IMR-90 (cell line): ENCODE data around the gene PRIMA1. TPM values are rescaled to one million over a fixed set of nuclear protein-coding genes. Genes with fewer than 3 reads are reported as not detected.

Experiments used
- ATAC-seq: fragments of 200-7000 bp; cut with Tn5 transposase; 2 replicates; pipeline ENCODE4 v1.9.1; 2020; ENCODE audit warnings: low read depth, mild to moderate bottlenecking, moderate library complexity
- BruUV-seq: library from RNA; stranded (reverse); fragments of 400-500 nt; replicated peaks from 2 replicates; lab custom pipeline; 2021; lab: Mats Ljungman, UMichigan
- CTCF ChIA-PET: fragments of 300-600 bp; formaldehyde crosslinking; extraction: SDS; loops from one replicate; lab custom pipeline; 2021; ENCODE audit warnings: antibody characterized with exemption; lab: Yijun Ruan, JAX
- POLR2A ChIA-PET: fragments of 300-600 bp; sonication (Branson Sonifier 250); formaldehyde crosslinking; loops from one replicate; lab custom pipeline; 2022; ENCODE audit warnings: antibody characterized with exemption; ENCODE audit not compliant: unreplicated experiment; lab: Charles Lee
- DNase-seq: peaks from one replicate; pipeline ENCODE4 v3.0.0; 2013
- H2AFZ ChIP-seq: replicated peaks from 2 replicates; pipeline ENCODE3; 2013; ENCODE audit warnings: low read length, mild to moderate bottlenecking; ENCODE audit not compliant: poor library complexity
- H2AK5ac ChIP-seq: 2 replicates; pipeline ENCODE4 v1.6.1; 2013; ENCODE audit warnings: low read depth, low read length, inconsistent platforms
- H2AK9ac ChIP-seq: replicated peaks from 2 replicates; pipeline ENCODE3; 2013; ENCODE audit warnings: mild to moderate bottlenecking, low read depth, low read length, moderate library complexity; ENCODE audit not compliant: poor library complexity
- H2BK120ac ChIP-seq: 2 replicates; pipeline ENCODE4 v1.6.1; 2013; ENCODE audit warnings: low read depth, low read length, inconsistent platforms
- H2BK15ac ChIP-seq: 3 replicates; pipeline ENCODE4 v1.6.1; 2013; ENCODE audit warnings: low read depth, low read length, inconsistent platforms
- H2BK20ac ChIP-seq: 2 replicates; pipeline ENCODE4 v1.6.1; 2013; ENCODE audit warnings: low read depth, mild to moderate bottlenecking, inconsistent platforms, low read length, moderate library complexity
- H2BK5ac ChIP-seq: 2 replicates; pipeline ENCODE4 v1.6.1; 2013; ENCODE audit warnings: mild to moderate bottlenecking, low read depth, low read length, inconsistent platforms; ENCODE audit not compliant: poor library complexity, severe bottlenecking
- H3K14ac ChIP-seq: replicated peaks from 2 replicates; pipeline ENCODE4 v1.6.1; 2013; ENCODE audit warnings: low read depth, low read length, inconsistent platforms
- H3K18ac ChIP-seq: 2 replicates; pipeline ENCODE4 v1.6.1; 2013; ENCODE audit warnings: low read depth, low read length, control low read depth
- H3K23ac ChIP-seq: 2 replicates; pipeline ENCODE4 v1.6.1; 2013; ENCODE audit warnings: low read depth, low read length, inconsistent platforms
- H3K27ac ChIP-seq: 2 replicates; pipeline ENCODE4 v1.5.1; 2013; ENCODE audit warnings: mild to moderate bottlenecking, control low read depth, low read length; ENCODE audit not compliant: insufficient read depth
- H3K27me3 ChIP-seq: 2 replicates; pipeline ENCODE4 v1.6.1; 2013; ENCODE audit warnings: low read length; ENCODE audit not compliant: control insufficient read depth, insufficient read depth
- H3K36me3 ChIP-seq: 2 replicates; pipeline ENCODE4 v1.6.1; 2013; ENCODE audit warnings: low read length, mixed read lengths; ENCODE audit not compliant: control insufficient read depth, insufficient read depth
- H3K4ac ChIP-seq: 2 replicates; pipeline ENCODE4 v1.6.1; 2013; ENCODE audit warnings: low read depth, low read length, inconsistent platforms
- H3K4me1 ChIP-seq: 2 replicates; pipeline ENCODE4 v1.6.1; 2013; ENCODE audit warnings: low read length, mixed read lengths; ENCODE audit not compliant: control insufficient read depth, insufficient read depth
- H3K4me2 ChIP-seq: 2 replicates; pipeline ENCODE4 v1.6.1; 2013; ENCODE audit warnings: low read depth, mild to moderate bottlenecking, control low read depth, low read length, moderate library complexity
- H3K4me3 ChIP-seq: 2 replicates; pipeline ENCODE4 v1.5.1; 2013; ENCODE audit warnings: low read depth, mild to moderate bottlenecking, control low read depth, low read length, moderate library complexity; ENCODE audit not compliant: insufficient read depth
- H3K56ac ChIP-seq: 2 replicates; pipeline ENCODE4 v1.6.1; 2013; ENCODE audit warnings: low read length, inconsistent platforms; ENCODE audit not compliant: insufficient read depth; ENCODE audit errors: extremely low read depth
- H3K79me1 ChIP-seq, 2 experiments: 2 replicates each; pipeline ENCODE4 v1.6.1; 2013; ENCODE audit warnings: low read length in 2 of 2, inconsistent platforms in 1 of 2, low read depth in 1 of 2
- H3K9ac ChIP-seq: 2 replicates; pipeline ENCODE4 v1.6.1; 2013; ENCODE audit warnings: low read depth, low read length, control low read depth
- H3K9me1 ChIP-seq: 2 replicates; pipeline ENCODE4 v1.6.1; 2013; ENCODE audit warnings: low read length, inconsistent platforms; ENCODE audit not compliant: insufficient read depth
- H3K9me3 ChIP-seq: 2 replicates; pipeline ENCODE4 v1.6.1; 2013; ENCODE audit warnings: low read length; ENCODE audit not compliant: control insufficient read depth, insufficient read depth
- H4K20me1 ChIP-seq: 2 replicates; pipeline ENCODE4 v1.6.1; 2013; ENCODE audit warnings: low read length, inconsistent platforms; ENCODE audit not compliant: insufficient read depth
- H4K5ac ChIP-seq: 2 replicates; pipeline ENCODE4 v1.6.1; 2013; ENCODE audit warnings: mild to moderate bottlenecking, low read depth, low read length, control low read depth
- H4K8ac ChIP-seq, 2 experiments: 2 replicates each; pipeline ENCODE4 v1.6.1; 2013; ENCODE audit warnings: low read depth in 2 of 2, low read length in 2 of 2, control low read depth in 1 of 2, inconsistent platforms in 1 of 2
- H4K91ac ChIP-seq: 2 replicates; pipeline ENCODE4 v1.6.1; 2013; ENCODE audit warnings: low read depth, low read length, inconsistent platforms; ENCODE audit not compliant: insufficient read depth
- BHLHE40 ChIP-seq: fragments of 150-350 bp; IDR thresholded peaks from 2 replicates; pipeline ENCODE4 v1.6.1; 2016; ENCODE audit warnings: mild to moderate bottlenecking, low read depth, low read length
- CEBPB ChIP-seq: IDR thresholded peaks from 2 replicates; pipeline ENCODE4 v1.6.1; 2012; ENCODE audit warnings: low read depth, low read length, improper control_type of control experiment
- CHD1 ChIP-seq: IDR thresholded peaks from 2 replicates; pipeline ENCODE4 v1.6.1; 2012; ENCODE audit warnings: low read depth, low read length, improper control_type of control experiment
- CTCF ChIP-seq: conservative IDR thresholded peaks from 2 replicates; pipeline ENCODE4 v1.5.1; 2012; ENCODE audit warnings: mild to moderate bottlenecking, low read depth, low read length, improper control_type of control experiment
- ELK1 ChIP-seq: fragments of 150-350 bp; IDR thresholded peaks from 2 replicates; pipeline ENCODE4 v1.6.1; 2016; ENCODE audit warnings: low read depth, mild to moderate bottlenecking, low read length, moderate library complexity, borderline replicate concordance
- FOS ChIP-seq: fragments of 150-350 bp; IDR thresholded peaks from 2 replicates; pipeline ENCODE4 v1.6.1; 2016; ENCODE audit warnings: low read depth, low read length
- MAFK ChIP-seq: IDR thresholded peaks from 2 replicates; pipeline ENCODE4 v1.6.1; 2012; ENCODE audit warnings: low read depth, low read length, improper control_type of control experiment
- MAZ ChIP-seq: IDR thresholded peaks from 2 replicates; pipeline ENCODE4 v1.6.1; 2012; ENCODE audit warnings: low read depth, mild to moderate bottlenecking, low read length, improper control_type of control experiment, moderate library complexity, borderline replicate concordance
- MXI1 ChIP-seq: IDR thresholded peaks from 2 replicates; pipeline ENCODE4 v1.6.1; 2012; ENCODE audit warnings: low read depth, mild to moderate bottlenecking, low read length, moderate library complexity, borderline replicate concordance
- NFE2L2 ChIP-seq: fragments of 150-350 bp; IDR thresholded peaks from 2 replicates; pipeline ENCODE4 v1.6.1; 2016; ENCODE audit warnings: low read depth, mild to moderate bottlenecking, low read length
- POLR2A ChIP-seq: IDR thresholded peaks from 2 replicates; pipeline ENCODE4 v1.6.1; 2012; ENCODE audit warnings: mild to moderate bottlenecking, low read depth, low read length
- RAD21 ChIP-seq: IDR thresholded peaks from 2 replicates; pipeline ENCODE4 v1.6.1; 2012; ENCODE audit warnings: low read length, improper control_type of control experiment
- RCOR1 ChIP-seq: IDR thresholded peaks from 2 replicates; pipeline ENCODE4 v1.6.1; 2012; ENCODE audit warnings: mild to moderate bottlenecking, low read length, improper control_type of control experiment; ENCODE audit not compliant: insufficient replicate concordance
- RFX5 ChIP-seq: IDR thresholded peaks from 2 replicates; pipeline ENCODE4 v1.8.0; 2012; ENCODE audit warnings: low read depth, mild to moderate bottlenecking, low read length, moderate library complexity
- SMC3 ChIP-seq: fragments of 150-350 bp; IDR thresholded peaks from 2 replicates; pipeline ENCODE4 v1.6.1; 2016; ENCODE audit warnings: low read depth, mild to moderate bottlenecking, antibody characterized with exemption, low read length, moderate library complexity
- USF2 ChIP-seq: fragments of 150-350 bp; IDR thresholded peaks from 2 replicates; pipeline ENCODE4 v1.6.1; 2017; ENCODE audit warnings: mild to moderate bottlenecking, antibody characterized with exemption, low read length, low read depth
- WGBS, 2 experiments: methylation state at CpG; one replicate each; pipeline versions ENCODE4 v1.1.5 to v1.1.7; 2013; ENCODE audit warnings: missing lambda C conversion rate in 2 of 2; ENCODE audit not compliant: insufficient read length in 1 of 2; ENCODE audit errors: extremely low coverage in 2 of 2; 5-methylcytosine and 5-hydroxymethylcytosine counted together
- dilution Hi-C: fragments of 300-500 bp; cut with HindIII; formaldehyde crosslinking; loops from one replicate; pipeline ENCODE4 v1.14.3; 2018; ENCODE audit warnings: low sequenced_read_pairs; ENCODE audit not compliant: unreplicated experiment
- in situ Hi-C: fragments of 300-500 bp; cut with MboI; formaldehyde crosslinking; loops from 3 replicates; pipeline ENCODE4 v1.14.3; 2019; ENCODE audit warnings: low sequenced_read_pairs, inconsistent platforms, mixed read lengths
- intact Hi-C: fragments of 100-400 bp; cut with micrococcal nuclease; formaldehyde crosslinking; loops from 2 replicates; pipeline ENCODE4 v1.10.0; 2022
- polyA plus RNA-seq, 3 experiments: library from polyadenylated mRNA; depleted of rRNA; stranded (reverse); fragments of >200 nt; gene quantifications; 2 replicates each; pipeline ENCODE4 v1.2.3, GENCODE V29; 2012; ENCODE audit warnings: low replicate concordance in 1 of 3
- total RNA-seq: library from RNA; depleted of rRNA; stranded (reverse); fragments of >200 nt; gene quantifications from 2 replicates; pipeline ENCODE4 v1.2.3, GENCODE V29; 2012

Gene PRIMA1
- total and polyA plus RNA-seq, 2 of the 4 experiments (the other 2 are of a cell fraction), result not detected

GRCh38 chr14:93747560-93747959 is 40.7 kb downstream of the PRIMA1 start:
- H3K27ac ChIP-seq, result no peak overlapping the region

More at GRCh38 chr14:93747560-93747959, 40.7 kb downstream of the PRIMA1 start:
- intact Hi-C loops, result no loop called here
- Histone ChIP-seq H4K5ac (no peak overlapping the region), H2AK9ac (no peak overlapping the region), H3K27me3 (no peaks in the 10 kb centered on the region), H3K4me3 (no peak overlapping the region), H3K18ac (no peak overlapping the region), H2BK15ac (no peak overlapping the region), H3K4ac (no peak overlapping the region), H3K56ac (no peak overlapping the region), H3K9me3 (peaks cover 4% of the 10 kb centered on the region; the same call in 1 of the 2 replicates), H3K36me3 (no peaks in the 10 kb centered on the region), H2BK20ac (no peak overlapping the region), H3K4me2 (no peak overlapping the region), H3K4me1 (no peaks in the 10 kb centered on the region), H4K20me1 (no peaks in the 10 kb centered on the region), H2BK120ac (no peak overlapping the region), H2AFZ (no peak overlapping the region), H3K79me1 (no peaks in the 10 kb centered on the region), H2BK5ac (peak overlapping the region; percentile 49), H3K9me1 (no peaks in the 10 kb centered on the region), H4K91ac (no peak overlapping the region), H3K14ac (no peak overlapping the region), H4K8ac (no peak overlapping the region), H2AK5ac (no peak overlapping the region), H3K23ac (no peak overlapping the region), H3K9ac (no peak overlapping the region)
- no peak for DNase-seq
- in situ Hi-C loops, result no loop called here
- WGBS, 2 experiments, result 80% methylated on average over 1 of the region's 1 CpG; no CpG with 5 or more reads in 1 of the 2 experiments
- BruUV-seq, result no TSS peak
- dilution Hi-C loops, result no loop called here
- no peak for ATAC-seq
- CTCF ChIA-PET, result no interaction called here
- TF ChIP-seq FOS, result no peak
- TF ChIP-seq MAFK, result no peak
- no peak for TF ChIP-seq NFE2L2
- TF ChIP-seq CEBPB, result no peak
- TF ChIP-seq RAD21, result no peak
- no peak for TF ChIP-seq POLR2A
- no peak for TF ChIP-seq SMC3
- no peak for TF ChIP-seq CHD1
- no peak for TF ChIP-seq USF2
- TF ChIP-seq ELK1, result no peak
- TF ChIP-seq RFX5, result no peak
- no peak for TF ChIP-seq CTCF
- no peak for TF ChIP-seq MAZ
- TF ChIP-seq RCOR1, result no peak
- TF ChIP-seq BHLHE40, result no peak
- TF ChIP-seq MXI1, result no peak
- POLR2A ChIA-PET, result no interaction called here
